K562 (cell line): Measurements from ENCODE around the gene PPIL1. TPM values are rescaled to one million over a fixed set of nuclear protein-coding genes. Genes with fewer than 3 reads are reported as not detected.
A peak's percentile ranks its signal among the peaks of the same experiment; 100 is the strongest.

Source experiments
- C11orf30 ChIP-seq: fragments of 450-650 bp; IDR thresholded peaks from 2 replicates; pipeline ENCODE4 v1.6.1; 2016; ENCODE audit warnings: low read depth, mild to moderate bottlenecking
- JUND ChIP-seq, 2 experiments: IDR thresholded peaks; 2 replicates in 1 of 2; 3 replicates in 1 of 2; pipeline ENCODE4 v1.6.1; 2011; ENCODE audit warnings: borderline replicate concordance in 2 of 2, low read depth in 2 of 2, low read length in 2 of 2, improper control_type of control experiment in 1 of 2, missing biosample characterization in 1 of 2, missing genetic modification characterization in 1 of 2, missing genetic modification reagents in 1 of 2
- KAT2B ChIP-seq: IDR thresholded peaks from one replicate; pipeline ENCODE4 v1.6.1; 2012; ENCODE audit warnings: low read depth, mild to moderate bottlenecking, control low read depth, inconsistent platforms, low read length, moderate library complexity
- MAFF ChIP-seq: IDR thresholded peaks from 2 replicates; pipeline ENCODE4 v1.6.1; 2012; ENCODE audit warnings: low read length, improper control_type of control experiment
- MTA2 ChIP-seq: fragments of 450-650 bp; IDR thresholded peaks from 2 replicates; pipeline ENCODE4 v1.6.1; 2016; ENCODE audit warnings: low read depth
- OTX1 ChIP-seq: fragments of 450-650 bp; formaldehyde crosslinking; IDR thresholded peaks from 2 replicates; pipeline ENCODE4 v1.4.0; 2022; ENCODE audit warnings: mild to moderate bottlenecking
- PML ChIP-seq: IDR thresholded peaks from 2 replicates; pipeline ENCODE4 v1.6.1; 2012; ENCODE audit warnings: low read length, inconsistent platforms
- POU5F1 ChIP-seq: fragments of 150-350 bp; IDR thresholded peaks from 2 replicates; pipeline ENCODE4 v1.6.1; 2014; ENCODE audit warnings: borderline replicate concordance, low read length, low read depth, mild to moderate bottlenecking; ENCODE audit not compliant: partially characterized antibody
- RBM25 ChIP-seq: fragments of 200-400 bp; formaldehyde crosslinking; IDR thresholded peaks from 2 replicates; pipeline ENCODE4 v1.6.1; 2018; ENCODE audit warnings: low read length, low read depth, moderate library complexity; ENCODE audit not compliant: severe bottlenecking
- SAP30 ChIP-seq: fragments of 200-600 bp; sonication (generic); IDR thresholded peaks from 2 replicates; pipeline ENCODE4 v1.6.1; 2012; ENCODE audit warnings: borderline replicate concordance, low read depth, mild to moderate bottlenecking, moderate library complexity, low read length, control low read depth, inconsistent platforms; ENCODE audit not compliant: insufficient read depth, poor library complexity, severe bottlenecking
- SPI1 ChIP-seq: IDR thresholded peaks from 2 replicates; pipeline ENCODE4 v1.6.1; 2011; ENCODE audit warnings: low read depth, low read length, control low read depth, borderline replicate concordance
- TGIF2 ChIP-seq: sonication (generic); formaldehyde crosslinking; IDR thresholded peaks from 2 replicates; pipeline ENCODE4 v1.8.1; 2022; ENCODE audit warnings: mild to moderate bottlenecking, missing genetic modification reagents, moderate library complexity
- ZNF764 ChIP-seq: fragments of 250-450 bp; sonication (Bioruptor Pico); IDR thresholded peaks from 2 replicates; pipeline ENCODE4 v1.4.0; 2020; ENCODE audit warnings: low read depth, mild to moderate bottlenecking, moderate library complexity
- polyA plus RNA-seq, 8 experiments: library from polyadenylated mRNA; depleted of rRNA in 4 of 8; stranded (reverse) in 5 of 8; unstranded in 3 of 8; fragments of >200 nt; fragmentation: Nextera tagmentation in 2 of 8; fragmentation: Illumina TruSeq in 1 of 8; extraction: Ambion mirVana in 2 of 8; extraction: Trizol in 1 of 8; gene quantifications; 2 replicates each; pipeline versions ENCODE4 v1.2.1 to v1.2.3, GENCODE V29; 2011 to 2014; ENCODE audit warnings: inconsistent platforms in 1 of 8, missing spikeins in 1 of 8
- total RNA-seq, 7 experiments: library from RNA; depleted of rRNA in 6 of 7; stranded (reverse); fragments of >200 nt in 6 of 7; fragmentation: Illumina TruSeq in 2 of 7; extraction: Trizol in 2 of 7; gene quantifications; 2 replicates each; pipeline versions ENCODE4 v1.2.1 to v1.2.3, GENCODE V29; 2011 to 2021; ENCODE audit warnings: low replicate concordance in 1 of 7
- TF ChIP-seq, protein P1 (sequence below): fragments of 250-450 bp; sonication (Bioruptor Pico); IDR thresholded peaks from 2 replicates; pipeline ENCODE4 v1.5.0; 2020; ENCODE audit warnings: mild to moderate bottlenecking
- TF ChIP-seq, protein P2 (sequence below): fragments of 250-450 bp; sonication (Bioruptor Pico); IDR thresholded peaks from 2 replicates; pipeline ENCODE4 v1.4.0; 2020; ENCODE audit warnings: borderline replicate concordance
- TF ChIP-seq, protein P3 (sequence below): sonication (generic); formaldehyde crosslinking; IDR thresholded peaks from 2 replicates; pipeline ENCODE4 v1.8.0; 2023; ENCODE audit warnings: mild to moderate bottlenecking, missing genetic modification reagents
- TF ChIP-seq, protein P4 (sequence below): sonication (generic); formaldehyde crosslinking; IDR thresholded peaks from 2 replicates; pipeline ENCODE4 v1.8.0; 2022; ENCODE audit warnings: mild to moderate bottlenecking, missing genetic modification reagents

The PPIL1 gene
- total and polyA plus RNA-seq, 9 of the 15 experiments (the other 6 are each of a cell fraction or from before 2014, with no cell fraction given), result 65.8 to 205 (median 130) TPM

DNA sequence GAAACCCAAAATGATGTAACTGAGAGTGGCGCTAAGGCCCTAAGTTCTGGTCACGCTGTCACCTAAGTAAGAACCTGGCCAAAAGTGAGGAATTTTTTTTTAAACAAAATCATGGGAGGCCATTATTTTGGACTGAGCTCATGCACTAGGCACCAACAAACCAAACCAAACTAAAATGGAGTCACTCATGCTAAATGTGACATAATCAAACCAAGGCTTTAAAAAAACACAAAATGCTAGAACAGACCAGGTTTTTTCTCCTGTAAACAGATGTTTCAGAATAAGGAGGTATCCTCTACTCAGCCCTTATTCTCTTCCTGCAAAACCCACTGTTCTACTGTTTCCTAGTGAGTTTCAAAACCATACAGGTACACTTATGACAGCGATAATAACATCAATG, 10.0 kb upstream of the PPIL1 start (continued):
- TF ChIP-seq, protein P1, sequence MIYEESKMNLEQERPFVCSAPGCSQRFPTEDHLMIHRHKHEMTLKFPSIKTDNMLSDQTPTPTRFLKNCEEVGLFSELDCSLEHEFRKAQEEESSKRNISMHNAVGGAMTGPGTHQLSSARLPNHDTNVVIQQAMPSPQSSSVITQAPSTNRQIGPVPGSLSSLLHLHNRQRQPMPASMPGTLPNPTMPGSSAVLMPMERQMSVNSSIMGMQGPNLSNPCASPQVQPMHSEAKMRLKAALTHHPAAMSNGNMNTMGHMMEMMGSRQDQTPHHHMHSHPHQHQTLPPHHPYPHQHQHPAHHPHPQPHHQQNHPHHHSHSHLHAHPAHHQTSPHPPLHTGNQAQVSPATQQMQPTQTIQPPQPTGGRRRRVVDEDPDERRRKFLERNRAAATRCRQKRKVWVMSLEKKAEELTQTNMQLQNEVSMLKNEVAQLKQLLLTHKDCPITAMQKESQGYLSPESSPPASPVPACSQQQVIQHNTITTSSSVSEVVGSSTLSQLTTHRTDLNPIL (CRISPR knock-in tag), result peak; percentile 81
- TF ChIP-seq KAT2B (no peak), RBM25 (no peak), PML (no peak), SAP30 (no peak), MAFF (no peak), JUND (IDR thresholded peaks at IDR 0.05; ENCODE audit: borderline replicate concordance, low read depth, low read length) (no peak), JUND (tag; IDR thresholded peaks at IDR 0.05; ENCODE audit: borderline replicate concordance, low read depth, low read length) (no peak), OTX1 (CRISPR knock-in tag) (no peak), MTA2 (no peak), POU5F1 (no peak), C11orf30 (no peak), ZNF764 (CRISPR knock-in tag) (no peak), SPI1 (no peak), TGIF2 (no peak)
- TF ChIP-seq, protein P2, sequence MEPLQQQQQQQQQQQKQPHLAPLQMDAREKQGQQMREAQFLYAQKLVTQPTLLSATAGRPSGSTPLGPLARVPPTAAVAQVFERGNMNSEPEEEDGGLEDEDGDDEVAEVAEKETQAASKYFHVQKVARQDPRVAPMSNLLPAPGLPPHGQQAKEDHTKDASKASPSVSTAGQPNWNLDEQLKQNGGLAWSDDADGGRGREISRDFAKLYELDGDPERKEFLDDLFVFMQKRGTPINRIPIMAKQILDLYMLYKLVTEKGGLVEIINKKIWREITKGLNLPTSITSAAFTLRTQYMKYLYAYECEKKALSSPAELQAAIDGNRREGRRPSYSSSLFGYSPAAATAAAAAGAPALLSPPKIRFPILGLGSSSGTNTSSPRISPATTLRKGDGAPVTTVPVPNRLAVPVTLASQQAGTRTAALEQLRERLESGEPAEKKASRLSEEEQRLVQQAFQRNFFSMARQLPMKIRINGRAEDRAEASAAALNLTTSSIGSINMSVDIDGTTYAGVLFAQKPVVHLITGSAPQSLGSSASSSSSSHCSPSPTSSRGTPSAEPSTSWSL, result no peak
- TF ChIP-seq, protein P3, sequence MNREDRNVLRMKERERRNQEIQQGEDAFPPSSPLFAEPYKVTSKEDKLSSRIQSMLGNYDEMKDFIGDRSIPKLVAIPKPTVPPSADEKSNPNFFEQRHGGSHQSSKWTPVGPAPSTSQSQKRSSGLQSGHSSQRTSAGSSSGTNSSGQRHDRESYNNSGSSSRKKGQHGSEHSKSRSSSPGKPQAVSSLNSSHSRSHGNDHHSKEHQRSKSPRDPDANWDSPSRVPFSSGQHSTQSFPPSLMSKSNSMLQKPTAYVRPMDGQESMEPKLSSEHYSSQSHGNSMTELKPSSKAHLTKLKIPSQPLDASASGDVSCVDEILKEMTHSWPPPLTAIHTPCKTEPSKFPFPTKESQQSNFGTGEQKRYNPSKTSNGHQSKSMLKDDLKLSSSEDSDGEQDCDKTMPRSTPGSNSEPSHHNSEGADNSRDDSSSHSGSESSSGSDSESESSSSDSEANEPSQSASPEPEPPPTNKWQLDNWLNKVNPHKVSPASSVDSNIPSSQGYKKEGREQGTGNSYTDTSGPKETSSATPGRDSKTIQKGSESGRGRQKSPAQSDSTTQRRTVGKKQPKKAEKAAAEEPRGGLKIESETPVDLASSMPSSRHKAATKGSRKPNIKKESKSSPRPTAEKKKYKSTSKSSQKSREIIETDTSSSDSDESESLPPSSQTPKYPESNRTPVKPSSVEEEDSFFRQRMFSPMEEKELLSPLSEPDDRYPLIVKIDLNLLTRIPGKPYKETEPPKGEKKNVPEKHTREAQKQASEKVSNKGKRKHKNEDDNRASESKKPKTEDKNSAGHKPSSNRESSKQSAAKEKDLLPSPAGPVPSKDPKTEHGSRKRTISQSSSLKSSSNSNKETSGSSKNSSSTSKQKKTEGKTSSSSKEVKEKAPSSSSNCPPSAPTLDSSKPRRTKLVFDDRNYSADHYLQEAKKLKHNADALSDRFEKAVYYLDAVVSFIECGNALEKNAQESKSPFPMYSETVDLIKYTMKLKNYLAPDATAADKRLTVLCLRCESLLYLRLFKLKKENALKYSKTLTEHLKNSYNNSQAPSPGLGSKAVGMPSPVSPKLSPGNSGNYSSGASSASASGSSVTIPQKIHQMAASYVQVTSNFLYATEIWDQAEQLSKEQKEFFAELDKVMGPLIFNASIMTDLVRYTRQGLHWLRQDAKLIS (CRISPR knock-in tag), result no peak
- TF ChIP-seq, protein P4, sequence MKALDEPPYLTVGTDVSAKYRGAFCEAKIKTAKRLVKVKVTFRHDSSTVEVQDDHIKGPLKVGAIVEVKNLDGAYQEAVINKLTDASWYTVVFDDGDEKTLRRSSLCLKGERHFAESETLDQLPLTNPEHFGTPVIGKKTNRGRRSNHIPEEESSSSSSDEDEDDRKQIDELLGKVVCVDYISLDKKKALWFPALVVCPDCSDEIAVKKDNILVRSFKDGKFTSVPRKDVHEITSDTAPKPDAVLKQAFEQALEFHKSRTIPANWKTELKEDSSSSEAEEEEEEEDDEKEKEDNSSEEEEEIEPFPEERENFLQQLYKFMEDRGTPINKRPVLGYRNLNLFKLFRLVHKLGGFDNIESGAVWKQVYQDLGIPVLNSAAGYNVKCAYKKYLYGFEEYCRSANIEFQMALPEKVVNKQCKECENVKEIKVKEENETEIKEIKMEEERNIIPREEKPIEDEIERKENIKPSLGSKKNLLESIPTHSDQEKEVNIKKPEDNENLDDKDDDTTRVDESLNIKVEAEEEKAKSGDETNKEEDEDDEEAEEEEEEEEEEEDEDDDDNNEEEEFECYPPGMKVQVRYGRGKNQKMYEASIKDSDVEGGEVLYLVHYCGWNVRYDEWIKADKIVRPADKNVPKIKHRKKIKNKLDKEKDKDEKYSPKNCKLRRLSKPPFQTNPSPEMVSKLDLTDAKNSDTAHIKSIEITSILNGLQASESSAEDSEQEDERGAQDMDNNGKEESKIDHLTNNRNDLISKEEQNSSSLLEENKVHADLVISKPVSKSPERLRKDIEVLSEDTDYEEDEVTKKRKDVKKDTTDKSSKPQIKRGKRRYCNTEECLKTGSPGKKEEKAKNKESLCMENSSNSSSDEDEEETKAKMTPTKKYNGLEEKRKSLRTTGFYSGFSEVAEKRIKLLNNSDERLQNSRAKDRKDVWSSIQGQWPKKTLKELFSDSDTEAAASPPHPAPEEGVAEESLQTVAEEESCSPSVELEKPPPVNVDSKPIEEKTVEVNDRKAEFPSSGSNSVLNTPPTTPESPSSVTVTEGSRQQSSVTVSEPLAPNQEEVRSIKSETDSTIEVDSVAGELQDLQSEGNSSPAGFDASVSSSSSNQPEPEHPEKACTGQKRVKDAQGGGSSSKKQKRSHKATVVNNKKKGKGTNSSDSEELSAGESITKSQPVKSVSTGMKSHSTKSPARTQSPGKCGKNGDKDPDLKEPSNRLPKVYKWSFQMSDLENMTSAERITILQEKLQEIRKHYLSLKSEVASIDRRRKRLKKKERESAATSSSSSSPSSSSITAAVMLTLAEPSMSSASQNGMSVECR (CRISPR knock-in tag), result no peak
